Activated CD4-positive, alpha-beta T cell treated with anti-CD3 and anti-CD28 coated beads, Interleukin-2, Interleukin-4, amounts not matched to agents 100 ng/mL and 50 ng/mL, durations not matched to agents 16 hours and 8 hours (primary cell): ENCODE results near the gene SLC9A3.

Experiments
- DNase-seq: peaks from one replicate; pipeline ENCODE4 v3.0.0-alpha.2; 2020; ENCODE audit warnings: low spot score

SLC9A3 gene

DNA sequence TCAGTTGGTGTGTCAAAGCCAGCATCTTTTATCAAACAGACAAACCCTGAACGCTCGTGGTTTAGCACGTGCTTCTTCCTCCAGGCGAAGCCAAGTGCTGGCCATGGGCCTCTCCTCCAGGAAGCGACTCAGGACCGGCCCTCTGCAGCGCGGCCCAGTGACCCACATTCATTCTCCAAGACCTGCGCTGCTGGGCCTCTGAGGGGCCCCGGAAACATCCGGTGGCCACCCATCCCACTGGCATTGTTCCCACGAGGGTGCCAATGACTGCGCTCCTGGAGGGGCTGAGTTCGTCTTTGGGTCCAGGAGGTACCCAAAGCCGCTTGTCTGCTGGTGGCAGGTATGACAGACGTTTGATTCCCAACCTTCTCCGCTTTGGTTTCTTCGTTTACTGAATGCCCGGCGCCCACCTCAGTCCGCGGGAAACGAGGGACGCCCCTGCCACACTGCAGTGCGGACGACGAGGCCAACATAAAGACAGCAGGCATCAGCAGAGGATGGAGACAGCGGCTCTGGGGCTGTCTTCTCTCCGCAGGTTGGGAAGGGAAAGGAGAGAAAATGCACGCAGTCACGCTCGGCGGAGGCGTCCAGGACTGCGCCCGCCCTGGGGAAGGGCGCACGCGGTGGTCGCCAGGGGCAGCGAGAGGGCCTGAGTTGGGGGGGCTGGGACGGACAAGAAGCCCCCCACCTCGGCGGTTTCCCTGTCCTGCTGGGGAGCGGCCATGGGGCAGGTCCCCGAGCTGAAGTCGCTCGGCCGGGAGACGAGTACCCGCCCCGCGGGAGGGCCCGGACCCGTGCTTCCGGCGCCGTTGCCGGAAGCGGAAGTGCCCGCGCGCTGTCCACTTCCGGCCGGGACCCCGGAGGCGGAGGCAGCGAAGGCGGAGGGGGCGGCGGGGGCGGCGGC is 81.7 kb downstream of the SLC9A3 start, which contains the start of gene EXOC3:
TSS of gene EXOC3 (plus strand) at position 842 of the 904 bp plus-strand sequence. CDS start 3,030 bp downstream, outside the sequence.
- DNase-seq = peak; percentile 71

DNA sequence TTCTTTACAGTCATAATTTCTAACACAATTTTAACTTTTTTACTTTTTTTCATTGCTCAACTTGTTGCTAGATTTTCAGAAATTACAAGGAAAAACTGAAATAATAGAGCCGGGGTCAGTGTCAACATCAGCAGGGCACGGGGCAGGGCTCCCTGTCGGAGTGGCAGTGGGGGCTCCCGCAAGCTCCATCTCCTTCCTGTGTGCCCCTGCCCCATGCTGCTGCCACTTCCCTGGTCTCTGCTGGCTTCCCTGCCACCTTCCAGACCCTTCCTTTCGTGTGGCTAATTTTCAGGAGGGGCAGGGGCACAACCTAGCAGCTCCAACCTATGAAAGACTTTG is 82.3 kb downstream of the SLC9A3 start:
- no peak for DNase-seq

DNA sequence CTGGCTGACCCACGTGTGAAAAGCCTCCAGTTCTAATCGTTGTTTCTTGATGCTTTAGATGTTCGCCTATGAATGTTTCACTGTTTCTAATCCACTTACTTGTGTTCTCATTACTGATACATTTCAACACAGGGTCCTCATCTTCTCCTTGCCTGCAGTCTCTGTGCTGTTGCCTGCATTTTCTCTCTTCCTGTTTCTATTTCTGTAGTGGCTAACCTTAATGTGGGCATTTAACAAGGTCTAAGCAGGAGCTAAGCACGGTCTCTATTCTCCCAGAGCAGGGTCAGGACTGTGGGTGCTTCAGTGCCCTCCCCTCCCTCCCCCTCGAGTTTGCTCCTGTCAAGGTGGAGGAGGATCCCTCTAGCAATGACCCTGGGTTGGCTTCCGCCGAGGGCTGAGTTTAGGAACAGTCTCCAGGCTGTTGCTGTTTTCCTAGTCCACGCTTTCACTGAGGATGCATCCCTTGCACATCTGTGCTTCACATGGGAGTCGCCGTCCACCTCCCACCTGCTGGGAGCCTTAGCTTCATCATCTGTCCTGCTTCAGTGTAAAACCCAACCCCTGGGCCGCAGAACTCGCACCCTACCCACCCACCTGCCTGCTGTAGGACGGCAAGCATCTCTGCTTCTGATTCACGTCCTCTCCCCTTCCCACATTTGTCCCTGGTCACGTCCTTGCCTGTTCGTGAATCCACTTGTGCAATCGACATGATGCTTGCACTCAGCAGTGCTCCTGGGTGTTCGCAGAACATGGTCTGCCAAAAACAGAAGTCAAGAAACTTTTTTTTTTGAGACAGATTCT is 83.6 kb downstream of the SLC9A3 start:
- no peak for DNase-seq

DNA sequence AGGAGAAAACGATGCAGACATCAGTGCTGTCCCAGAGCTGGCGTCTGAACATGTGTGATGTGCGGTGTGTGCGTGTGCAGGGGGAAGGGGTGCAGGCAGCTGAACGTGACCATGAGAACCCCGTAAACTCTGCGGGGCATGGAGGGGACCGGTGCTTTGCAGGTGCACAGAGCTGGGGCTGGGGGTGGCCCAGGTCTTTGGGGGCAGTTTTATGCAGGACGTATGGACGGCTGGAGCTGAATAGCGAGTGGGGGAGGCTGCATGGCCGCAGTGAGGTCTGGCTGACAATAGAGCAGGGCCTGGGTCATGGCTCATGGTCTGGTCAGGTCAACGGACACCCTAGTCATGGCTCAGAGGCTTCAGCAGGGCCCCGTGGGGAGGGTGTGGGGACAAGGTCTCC is 84.6 kb downstream of the SLC9A3 start:
- no peak for DNase-seq

- no peak for DNase-seq
These were observed 85.1 kb downstream of the SLC9A3 start for GRCh38 chr5:439181-439580.

DNA sequence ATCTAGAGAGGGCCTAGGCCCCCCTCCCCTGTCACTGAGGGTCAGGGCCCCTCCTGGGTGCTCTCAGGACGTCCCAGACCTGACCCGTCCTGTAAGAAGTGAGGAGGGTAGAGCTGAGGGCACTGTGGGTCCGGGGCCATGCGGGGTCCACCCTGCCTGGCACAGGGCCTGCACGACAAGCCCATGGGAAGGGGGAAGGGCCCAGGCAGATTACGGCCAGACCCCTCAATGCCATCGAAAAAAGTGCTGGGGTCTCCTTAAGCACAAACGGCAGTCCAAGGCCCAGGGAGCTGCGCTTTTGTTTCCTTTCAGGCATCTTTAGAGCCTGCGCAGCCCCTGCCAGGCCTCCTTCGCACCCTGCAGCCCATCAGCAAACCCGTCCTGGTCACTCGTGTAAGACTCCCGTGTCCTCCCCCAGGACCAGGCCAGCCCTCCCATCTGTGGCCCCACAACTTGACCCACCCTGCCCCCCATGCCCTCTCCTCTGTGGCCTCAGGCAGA is 85.7 kb downstream of the SLC9A3 start:
- no peak for DNase-seq

DNA sequence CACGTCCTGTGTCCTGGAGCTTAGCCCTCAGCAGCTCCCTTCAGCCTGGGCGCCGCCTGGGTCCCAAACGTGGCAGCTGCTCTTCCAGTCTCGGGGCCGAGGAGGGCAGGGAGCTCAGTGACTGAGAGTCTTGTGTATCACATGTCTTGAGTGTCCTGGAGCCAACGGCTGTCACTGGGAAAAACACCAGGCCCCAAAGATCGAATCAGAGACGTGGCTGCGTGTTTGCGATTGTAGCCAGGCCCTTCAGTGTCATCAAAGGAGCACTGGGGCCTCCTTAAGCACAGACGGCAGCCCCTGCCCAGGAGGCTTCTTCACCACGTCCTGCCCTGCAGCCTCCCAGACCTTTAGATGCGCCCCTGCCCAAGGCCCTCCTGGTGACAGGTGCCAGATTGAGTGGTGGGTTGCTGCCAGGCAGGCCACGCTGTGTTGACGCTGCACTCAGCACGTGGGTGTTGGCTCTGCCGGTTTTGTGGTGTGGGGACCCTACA is 86.9 kb downstream of the SLC9A3 start:
- no peak for DNase-seq

DNA sequence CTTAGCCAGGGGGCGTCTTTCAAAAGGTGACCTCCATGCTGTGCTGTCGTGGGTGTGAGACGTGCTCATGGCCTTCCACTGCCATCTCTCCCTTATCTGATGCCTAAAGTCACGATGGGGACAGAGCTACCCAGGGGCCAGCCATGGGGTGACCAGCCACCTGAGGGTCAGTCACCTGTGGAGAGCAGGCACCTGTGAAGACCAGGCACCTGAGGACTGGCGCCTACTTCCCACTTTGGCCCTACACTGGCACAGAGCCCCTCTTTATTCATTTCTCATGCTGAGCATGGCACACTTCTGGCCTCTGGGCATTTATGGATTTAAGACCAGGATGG is 87.6 kb downstream of the SLC9A3 start:
- DNase-seq = no peak

- no peak for DNase-seq
These were observed 88.1 kb downstream of the SLC9A3 start for GRCh38 chr5:435961-436640.

DNA sequence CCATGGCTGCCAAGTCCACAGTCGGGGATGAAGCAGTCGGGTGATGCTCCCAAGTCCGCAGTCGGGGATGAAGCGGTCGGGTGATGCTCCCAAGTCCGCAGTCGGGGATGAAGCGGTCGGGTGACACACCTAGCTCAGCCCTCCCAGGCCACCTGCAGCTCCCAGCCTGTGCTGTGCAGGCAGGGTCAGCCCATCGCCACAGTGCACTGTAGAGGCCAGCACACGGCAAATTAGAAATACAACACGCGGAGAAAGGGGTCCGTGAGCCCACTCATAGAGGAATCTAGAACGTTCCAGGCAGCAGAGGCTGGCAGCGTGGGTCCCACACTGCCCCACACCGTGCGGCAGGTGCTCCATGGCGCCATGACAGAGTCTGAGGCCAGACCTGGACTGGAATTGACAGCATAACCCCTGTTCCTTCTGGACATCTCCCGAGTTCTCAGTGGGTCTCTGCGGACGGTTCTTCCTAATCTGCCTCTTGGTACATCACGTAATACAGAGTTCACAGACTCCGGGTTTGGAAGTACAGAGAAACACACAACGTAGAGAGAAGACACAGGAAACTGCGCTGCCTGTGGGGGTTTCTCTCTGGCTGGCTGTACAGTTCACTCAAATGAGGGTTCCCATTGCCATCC is 89.0 kb downstream of the SLC9A3 start:
- no peak for DNase-seq

GRCh38 chr5:434443-435146 is 89.7 kb downstream of the SLC9A3 start:
- DNase-seq = no peak

DNA sequence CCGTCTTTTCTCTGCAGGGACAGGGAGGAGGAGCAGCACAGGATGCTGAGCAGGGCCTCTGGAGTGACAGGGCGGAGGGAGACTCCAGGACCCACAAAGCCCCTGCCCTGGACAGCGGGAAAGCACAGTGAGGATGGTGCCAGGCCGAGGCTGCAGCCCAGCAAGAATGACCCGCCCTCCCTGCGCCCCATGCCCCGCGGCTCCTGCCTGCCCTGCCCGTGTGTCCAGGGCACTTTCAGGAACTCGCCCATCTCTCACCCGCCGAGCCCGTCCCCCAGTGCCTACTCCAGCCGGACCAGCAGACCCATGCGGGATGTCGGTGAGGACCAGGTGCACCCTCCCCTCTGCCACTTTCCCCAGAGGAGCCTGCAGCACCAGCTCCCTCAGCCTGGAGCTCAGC is 90.4 kb downstream of the SLC9A3 start:
- DNase-seq = no peak

DNA sequence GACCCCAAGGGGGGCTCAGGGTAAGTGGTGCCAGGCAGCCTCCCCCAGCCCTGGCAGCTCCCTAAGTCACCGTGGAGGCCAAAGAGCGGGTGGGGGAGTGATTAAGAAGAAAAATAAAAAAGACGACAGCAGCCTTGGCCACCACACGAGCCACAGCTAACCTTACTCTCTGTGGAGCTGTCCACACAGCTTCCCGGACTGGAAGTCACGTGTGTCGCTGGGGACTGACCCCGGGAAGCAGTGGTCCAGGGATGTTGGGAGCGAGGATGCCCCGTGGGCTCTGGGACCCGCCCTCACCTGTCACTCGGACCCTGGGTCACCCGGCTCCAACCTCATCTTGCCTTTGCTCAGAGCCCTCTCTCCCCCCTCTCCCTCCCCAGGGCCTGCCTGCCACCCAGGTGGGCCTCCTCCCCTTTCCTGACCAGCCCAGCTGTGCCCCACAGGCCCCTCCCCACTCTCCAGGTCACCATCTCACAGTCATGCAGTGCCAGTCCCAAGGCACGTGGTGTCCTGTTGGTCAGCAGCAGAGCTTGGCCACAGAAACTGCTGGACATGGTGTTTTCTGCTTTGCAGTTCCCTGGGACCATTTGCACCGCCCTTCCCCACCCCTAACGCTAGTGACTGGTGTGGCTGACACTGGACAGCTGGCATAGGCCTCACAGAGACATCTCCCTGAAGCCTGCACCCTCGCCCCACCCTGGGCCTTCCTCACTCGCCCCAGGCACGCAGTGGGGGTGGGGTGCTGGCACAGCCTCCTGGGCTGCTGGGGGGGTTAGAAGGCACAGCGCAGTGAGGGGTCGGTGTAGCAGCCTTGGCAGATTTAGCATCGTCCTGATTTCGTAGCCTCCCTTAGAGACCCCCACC is 91.1 kb downstream of the SLC9A3 start:
- no peak for DNase-seq

DNA sequence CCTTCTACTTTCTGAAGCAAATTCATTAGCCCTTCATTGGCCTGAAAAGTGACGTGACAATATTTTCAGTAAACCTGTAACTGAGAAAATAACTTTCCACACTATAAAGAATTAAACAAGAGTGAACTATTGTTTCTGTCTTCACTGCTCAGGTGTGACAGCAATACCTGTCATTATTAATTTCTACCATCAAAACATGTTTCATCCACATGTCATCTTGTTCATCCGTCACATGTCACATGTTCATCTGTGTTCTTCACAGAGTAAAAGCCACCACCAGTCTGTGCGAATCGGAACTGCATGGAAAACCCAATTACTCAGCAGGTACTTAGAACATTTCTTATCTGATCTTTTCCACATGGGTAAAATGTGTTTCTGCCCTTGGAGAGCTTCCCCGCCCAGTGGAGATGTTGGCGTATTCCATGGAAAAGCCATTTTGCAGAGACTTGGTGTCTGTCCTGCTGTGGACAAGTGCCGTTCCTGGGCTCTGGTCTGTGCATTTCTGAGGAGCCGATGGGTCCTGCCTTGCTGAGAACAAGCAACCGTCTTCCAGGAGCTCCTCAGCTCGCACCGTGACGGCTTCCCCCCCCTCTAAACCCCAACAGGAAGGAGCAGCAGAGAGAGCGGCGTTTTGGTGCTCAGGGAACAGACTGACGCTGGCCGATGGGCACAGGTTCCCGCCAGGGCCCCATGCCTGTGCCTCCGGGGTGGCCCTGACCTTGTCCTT is 91.9 kb downstream of the SLC9A3 start:
- DNase-seq = no peak

GRCh38 chr5:431711-432050 is 92.6 kb downstream of the SLC9A3 start:
- no peak for DNase-seq

DNA sequence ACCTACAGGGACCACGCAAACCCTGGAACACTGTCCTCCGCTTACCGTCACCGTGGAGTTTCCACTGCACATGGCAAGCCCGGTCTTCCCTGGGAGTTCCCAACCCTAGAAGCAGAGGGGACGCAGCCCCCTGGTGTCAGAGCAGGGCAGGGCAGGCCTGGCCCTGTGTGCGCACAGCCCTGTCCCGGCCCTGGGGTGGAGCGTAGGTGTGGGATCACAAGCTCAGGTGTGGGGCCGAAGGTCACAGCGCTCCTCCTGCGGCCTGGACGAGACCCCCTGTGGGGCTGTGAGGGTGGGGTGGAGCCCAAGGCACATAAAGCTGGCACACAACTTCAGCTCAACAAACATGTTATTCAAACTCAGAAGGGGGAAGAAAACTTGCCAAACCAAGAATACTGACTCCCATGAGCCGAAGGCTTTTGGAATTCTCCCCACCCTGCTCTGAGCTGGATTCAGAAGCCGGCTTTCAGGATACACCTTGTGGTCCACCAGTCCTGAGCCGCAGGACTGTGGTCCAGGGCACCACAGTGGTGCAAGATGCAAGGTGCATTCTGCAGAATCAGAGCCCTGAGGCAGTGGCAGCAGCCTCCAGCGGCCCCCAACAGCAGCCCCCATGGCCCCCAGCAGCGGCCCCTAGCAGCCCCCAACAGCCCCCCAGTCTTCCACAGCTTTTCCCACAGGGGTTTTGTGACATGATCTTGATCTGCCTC is 93.1 kb downstream of the SLC9A3 start:
- peak; percentile 28 for DNase-seq

- DNase-seq = no peak
These were observed 93.9 kb downstream of the SLC9A3 start for GRCh38 chr5:430214-430925.

- DNase-seq = no peak
These were observed 94.6 kb downstream of the SLC9A3 start for GRCh38 chr5:429453-430188.
